PFSK-1 (cell line): ENCODE data around the gene MAFB.

ENCODE experiments used
- FOXP2 ChIP-seq: optimal IDR thresholded peaks from 2 replicates; pipeline ENCODE3; 2011; ENCODE audit warnings: borderline replicate concordance, control low read depth, inconsistent platforms; ENCODE audit not compliant: insufficient read depth; ENCODE audit errors: extremely low read length, extremely low read depth
- POLR2AphosphoS5 ChIP-seq: IDR thresholded peaks from 2 replicates; pipeline ENCODE4 v1.6.1; 2012; ENCODE audit warnings: low read depth, mild to moderate bottlenecking, control low read depth, low read length, moderate library complexity
- SIN3A ChIP-seq: IDR thresholded peaks from 2 replicates; pipeline ENCODE4 v1.6.1; 2012; ENCODE audit warnings: mild to moderate bottlenecking, low read length, moderate library complexity, borderline replicate concordance; ENCODE audit not compliant: insufficient read depth
- TAF1 ChIP-seq: IDR thresholded peaks from 2 replicates; pipeline ENCODE4 v1.6.1; 2012; ENCODE audit warnings: low read length, control low read depth, borderline replicate concordance; ENCODE audit not compliant: insufficient read depth
- TF ChIP-seq, protein P1 (sequence below), 2 experiments: IDR thresholded peaks; 2 replicates each; pipeline versions ENCODE4 v1.6.1 to v1.8.0; 2011 to 2012; ENCODE audit warnings: low read depth in 2 of 2, low read length in 2 of 2, control low read depth in 1 of 2, inconsistent platforms in 1 of 2, mild to moderate bottlenecking in 1 of 2, moderate library complexity in 1 of 2; ENCODE audit not compliant: insufficient read depth in 1 of 2

Gene MAFB

DNA sequence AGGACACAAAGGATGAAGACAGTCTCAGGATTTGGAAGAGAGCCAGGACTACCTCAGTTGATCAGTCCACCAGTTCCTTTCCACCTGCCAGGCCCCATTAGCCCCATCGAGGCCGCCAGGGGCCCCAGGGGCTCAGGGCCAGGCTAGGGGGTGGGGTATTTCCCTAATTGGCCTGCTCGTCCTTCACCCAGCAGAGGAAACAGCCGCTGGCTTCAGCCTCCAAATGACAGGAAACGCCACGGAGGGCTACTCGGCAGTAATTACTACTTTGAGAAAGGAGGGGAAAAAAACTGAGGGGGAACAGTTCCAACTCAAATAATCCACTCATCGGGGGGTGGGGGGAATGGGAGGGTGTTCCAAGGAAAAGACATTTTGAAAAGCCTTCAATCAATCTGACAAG is 42.7 kb downstream of the MAFB start:
- TF ChIP-seq, protein P1, sequence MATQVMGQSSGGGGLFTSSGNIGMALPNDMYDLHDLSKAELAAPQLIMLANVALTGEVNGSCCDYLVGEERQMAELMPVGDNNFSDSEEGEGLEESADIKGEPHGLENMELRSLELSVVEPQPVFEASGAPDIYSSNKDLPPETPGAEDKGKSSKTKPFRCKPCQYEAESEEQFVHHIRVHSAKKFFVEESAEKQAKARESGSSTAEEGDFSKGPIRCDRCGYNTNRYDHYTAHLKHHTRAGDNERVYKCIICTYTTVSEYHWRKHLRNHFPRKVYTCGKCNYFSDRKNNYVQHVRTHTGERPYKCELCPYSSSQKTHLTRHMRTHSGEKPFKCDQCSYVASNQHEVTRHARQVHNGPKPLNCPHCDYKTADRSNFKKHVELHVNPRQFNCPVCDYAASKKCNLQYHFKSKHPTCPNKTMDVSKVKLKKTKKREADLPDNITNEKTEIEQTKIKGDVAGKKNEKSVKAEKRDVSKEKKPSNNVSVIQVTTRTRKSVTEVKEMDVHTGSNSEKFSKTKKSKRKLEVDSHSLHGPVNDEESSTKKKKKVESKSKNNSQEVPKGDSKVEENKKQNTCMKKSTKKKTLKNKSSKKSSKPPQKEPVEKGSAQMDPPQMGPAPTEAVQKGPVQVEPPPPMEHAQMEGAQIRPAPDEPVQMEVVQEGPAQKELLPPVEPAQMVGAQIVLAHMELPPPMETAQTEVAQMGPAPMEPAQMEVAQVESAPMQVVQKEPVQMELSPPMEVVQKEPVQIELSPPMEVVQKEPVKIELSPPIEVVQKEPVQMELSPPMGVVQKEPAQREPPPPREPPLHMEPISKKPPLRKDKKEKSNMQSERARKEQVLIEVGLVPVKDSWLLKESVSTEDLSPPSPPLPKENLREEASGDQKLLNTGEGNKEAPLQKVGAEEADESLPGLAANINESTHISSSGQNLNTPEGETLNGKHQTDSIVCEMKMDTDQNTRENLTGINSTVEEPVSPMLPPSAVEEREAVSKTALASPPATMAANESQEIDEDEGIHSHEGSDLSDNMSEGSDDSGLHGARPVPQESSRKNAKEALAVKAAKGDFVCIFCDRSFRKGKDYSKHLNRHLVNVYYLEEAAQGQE (IDR thresholded peaks at IDR 0.05; ENCODE audit: insufficient read depth in 1 of 2, low read depth in 2 of 2, low read length in 2 of 2): no peak
- TF ChIP-seq TAF1: no peak
- TF ChIP-seq POLR2AphosphoS5: no peak
- TF ChIP-seq FOXP2: no peak
- TF ChIP-seq SIN3A: no peak

- no peak for TF ChIP-seq TAF1
- TF ChIP-seq POLR2AphosphoS5: no peak
- TF ChIP-seq, protein P1 (IDR thresholded peaks at IDR 0.05; ENCODE audit: insufficient read depth in 1 of 2, low read depth in 2 of 2, low read length in 2 of 2): no peak
- no peak for TF ChIP-seq SIN3A
- TF ChIP-seq FOXP2: no peak
These were observed 44.2 kb downstream of the MAFB start for GRCh38 chr20:40644863-40645262.

GRCh38 chr20:40643891-40644290 is 45.1 kb downstream of the MAFB start:
- TF ChIP-seq TAF1 (no peak), POLR2AphosphoS5 (no peak), FOXP2 (no peak), SIN3A (no peak)
- TF ChIP-seq, protein P1 (IDR thresholded peaks at IDR 0.05; ENCODE audit: insufficient read depth in 1 of 2, low read depth in 2 of 2, low read length in 2 of 2): no peak

GRCh38 chr20:40641809-40642208 is 47.2 kb downstream of the MAFB start:
- TF ChIP-seq POLR2AphosphoS5 (no peak), TAF1 (no peak), SIN3A (no peak), FOXP2 (no peak)
- TF ChIP-seq, protein P1 (IDR thresholded peaks at IDR 0.05; ENCODE audit: insufficient read depth in 1 of 2, low read depth in 2 of 2, low read length in 2 of 2): no peak

DNA sequence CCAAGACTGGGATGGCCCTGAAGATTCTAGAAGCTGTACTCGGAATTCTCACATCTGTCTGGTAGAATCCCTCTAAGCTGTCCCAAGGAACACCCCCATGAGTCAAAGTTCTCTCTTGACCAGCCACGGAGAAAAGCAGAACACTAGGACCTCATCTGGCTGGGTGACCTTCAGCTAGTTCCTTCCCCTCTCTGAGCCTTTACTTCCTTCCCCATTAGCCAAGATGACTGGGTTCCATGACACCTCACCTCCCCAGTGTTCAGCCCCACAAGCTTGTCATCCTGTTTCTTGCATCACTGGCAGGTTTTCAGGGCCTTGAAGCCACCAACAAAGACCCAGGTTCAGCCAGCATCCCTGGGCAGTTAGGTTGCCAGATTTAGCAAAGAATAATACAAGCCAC is 47.8 kb downstream of the MAFB start:
- TF ChIP-seq, protein P1 (IDR thresholded peaks at IDR 0.05; ENCODE audit: insufficient read depth in 1 of 2, low read depth in 2 of 2, low read length in 2 of 2): no peak
- TF ChIP-seq SIN3A (no peak), FOXP2 (no peak), POLR2AphosphoS5 (no peak), TAF1 (no peak)
